HG03097 (cell line): ENCODE results near the gene COQ3.

Experiments used
- ATAC-seq: cut with Tn5 transposase; IDR thresholded peaks from one replicate; pipeline ENCODE4 v1.9.1; 2021; ENCODE audit not compliant: unreplicated experiment, low FRiP score

Gene COQ3

DNA sequence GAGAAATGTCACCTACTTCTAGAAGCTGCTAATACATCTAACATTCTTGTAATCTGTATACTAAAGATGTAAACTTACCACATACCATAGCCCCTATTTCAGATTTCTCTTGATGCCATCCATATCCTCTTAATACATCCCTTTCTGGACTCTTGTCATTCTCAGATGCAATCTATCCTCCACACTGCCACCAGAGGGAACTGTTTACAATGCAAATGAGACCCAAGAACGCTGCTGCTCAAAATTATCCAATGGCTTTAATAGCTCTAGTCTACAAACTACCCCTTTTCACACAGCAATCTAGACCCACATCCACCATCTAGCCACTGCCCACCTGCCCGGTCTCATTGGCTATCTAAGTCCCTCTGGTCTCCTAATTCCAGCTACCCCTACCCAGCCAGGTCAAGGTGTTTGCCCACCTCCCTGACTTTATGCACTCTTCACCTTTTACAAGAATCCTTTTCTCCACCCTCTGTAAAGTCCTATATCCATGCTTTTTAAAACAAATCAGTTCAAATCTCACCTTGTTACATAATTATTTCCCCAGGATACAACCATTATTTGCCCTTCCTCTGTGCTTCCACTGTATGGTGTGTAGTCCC is 59.4 kb downstream of the COQ3 start:
- ATAC-seq = no peak

DNA sequence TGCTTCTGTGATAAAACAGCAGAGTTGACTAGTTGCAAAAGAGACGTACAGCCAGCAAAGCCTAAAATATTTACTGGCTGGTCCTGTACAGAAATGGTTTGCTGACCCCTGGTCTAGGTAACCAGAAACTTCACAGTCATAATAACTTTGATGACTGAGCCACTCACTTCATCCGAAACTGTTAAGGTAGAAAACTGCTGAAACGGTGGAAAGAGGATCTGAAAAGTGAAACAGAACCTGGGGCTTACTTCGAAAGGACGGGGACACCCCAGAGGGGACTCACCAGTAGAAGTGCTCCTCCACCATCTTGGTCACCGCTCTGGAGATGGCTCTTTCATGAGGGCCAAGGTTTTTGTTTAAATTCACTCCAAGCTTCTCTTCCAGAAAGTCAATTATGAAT is 60.9 kb downstream of the COQ3 start:
- peak; percentile 92 for ATAC-seq

DNA sequence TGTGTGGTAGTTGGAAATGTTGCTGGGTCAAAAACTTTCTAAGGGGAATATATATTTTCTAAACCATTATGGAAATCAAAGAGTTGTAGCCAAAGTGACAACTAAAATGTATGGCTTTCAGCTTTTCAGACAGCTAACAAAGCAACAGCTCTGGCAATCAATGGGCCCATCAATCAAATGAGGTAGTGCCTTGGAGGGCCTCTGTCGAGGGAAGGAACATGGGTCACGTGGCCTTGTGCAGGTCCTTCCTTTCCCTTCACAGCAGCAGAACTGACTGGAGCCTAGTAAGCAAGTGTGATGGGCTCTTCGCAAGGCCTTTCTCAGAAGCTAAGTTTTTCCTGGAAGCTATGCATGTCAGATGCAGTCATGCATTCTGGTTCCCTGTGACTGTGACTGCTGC is 62.5 kb downstream of the COQ3 start:
- no peak for ATAC-seq

DNA sequence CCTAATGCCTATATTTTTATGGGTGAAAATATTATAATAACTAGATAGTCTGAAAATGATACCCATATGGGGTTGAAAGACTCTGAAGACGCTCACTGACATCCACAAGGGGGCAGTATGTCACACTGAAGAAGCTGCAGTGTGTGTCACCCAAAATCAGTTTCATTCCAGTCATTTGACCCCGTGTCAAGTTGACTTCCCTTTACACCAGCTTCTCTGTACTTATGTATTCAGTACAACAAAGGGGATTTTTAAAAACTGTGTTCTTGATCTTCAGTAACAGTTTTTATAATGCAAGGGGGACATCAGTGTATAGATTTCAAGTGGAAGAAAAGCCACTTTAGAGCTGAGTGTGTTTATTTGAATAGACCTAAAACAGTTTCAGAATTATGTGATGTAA is 63.8 kb downstream of the COQ3 start:
- ATAC-seq = peak; percentile 58

DNA sequence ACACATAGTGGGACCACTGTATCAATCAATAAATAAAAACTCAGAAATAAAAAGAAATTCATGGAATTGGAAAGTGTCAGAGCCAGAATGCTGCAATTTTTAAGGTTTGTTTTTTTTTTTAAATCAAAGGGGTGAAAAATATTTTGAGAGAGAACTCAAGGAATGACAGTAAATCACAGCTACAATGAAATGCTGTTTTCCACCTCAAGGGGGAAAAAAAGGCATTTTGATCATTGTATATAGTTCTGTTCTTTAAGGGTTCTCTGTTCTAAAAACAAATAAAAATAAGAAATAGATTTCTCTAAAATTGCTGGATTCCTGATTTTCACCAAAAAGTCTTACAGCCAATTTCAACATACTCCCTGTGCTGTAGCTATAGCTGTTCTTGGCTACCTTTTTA is 69.0 kb downstream of the COQ3 start:
- no peak for ATAC-seq
